Kidney (tissue), 14 donors: ENCODE results near the gene BSN. TPM values are rescaled to one million over a fixed set of nuclear protein-coding genes. Genes with fewer than 3 reads are reported as not detected.

Experiments
- DNase-seq, 5 donors: peaks; one replicate each; pipeline ENCODE4 v3.0.0-alpha.2; 2013 to 2020
- FAIRE-seq: peaks from 2 replicates; lab custom pipeline; 2012; peaks lifted over from hg19 to GRCh38; lab: Jason Lieb, UNC
- H3K27ac ChIP-seq, 2 donors: one replicate each; pipeline ENCODE4 v1.7.0; 2013; ENCODE audit warnings: low read depth in 2 of 2, low read length in 2 of 2, inconsistent platforms in 1 of 2
- H3K27me3 ChIP-seq: one replicate; pipeline ENCODE4 v1.7.1; 2013; ENCODE audit warnings: low read length, inconsistent platforms; ENCODE audit not compliant: control insufficient read depth, insufficient read depth
- H3K36me3 ChIP-seq, 3 donors: one replicate each; pipeline versions ENCODE4 v1.7.0 to v1.7.1; 2013; ENCODE audit warnings: low read length in 3 of 3, control low read depth in 1 of 3, inconsistent platforms in 1 of 3; ENCODE audit not compliant: insufficient read depth in 3 of 3, control insufficient read depth in 2 of 3
- H3K4me1 ChIP-seq, 3 donors: one replicate each; pipeline versions ENCODE4 v1.7.0 to v1.7.1; 2013; ENCODE audit warnings: low read length in 3 of 3, inconsistent platforms in 1 of 3, low read depth in 1 of 3; ENCODE audit not compliant: control insufficient read depth in 2 of 3, insufficient read depth in 2 of 3
- H3K4me3 ChIP-seq, 3 donors: one replicate each; pipeline versions ENCODE4 v1.7.0 to v1.8.1; 2013; ENCODE audit warnings: low read length in 3 of 3, control low read depth in 1 of 3, inconsistent platforms in 1 of 3
- H3K9ac ChIP-seq, 3 donors: one replicate each; pipeline versions ENCODE4 v1.7.0 to v1.7.1; 2013; ENCODE audit warnings: low read length in 3 of 3, control low read depth in 1 of 3, inconsistent platforms in 1 of 3
- H3K9me3 ChIP-seq, 3 donors: one replicate each; pipeline versions ENCODE4 v1.7.0 to v1.7.1; 2013; ENCODE audit warnings: low read length in 3 of 3, control low read depth in 1 of 3, inconsistent platforms in 1 of 3; ENCODE audit not compliant: control insufficient read depth in 2 of 3, insufficient read depth in 1 of 3
- CTCF ChIP-seq: IDR thresholded peaks from 3 replicates; pipeline ENCODE4 v1.5.1; 2012; ENCODE audit warnings: mild to moderate bottlenecking, moderate library complexity, borderline replicate concordance; ENCODE audit not compliant: insufficient read depth; ENCODE audit errors: extremely low read depth
- intact Hi-C: fragments of 100-400 bp; cut with DNase I; formaldehyde crosslinking; loops from one replicate; pipeline ENCODE4 v1.11.1; 2022
- polyA plus RNA-seq: library from polyadenylated mRNA; stranded (reverse); fragments of 350-450 nt; fragmentation: Illumina TruSeq; extraction: RNeasy Lipid Tissue Mini Kit (QIAGEN cat#74804); gene quantifications from one replicate; pipeline ENCODE4 v1.2.3, GENCODE V29; 2014; ENCODE audit warnings: low read depth, low replicate concordance; ENCODE audit not compliant: insufficient read depth
- total RNA-seq: library from RNA; stranded (reverse); fragmentation: NEBNext Ultra II Directional; extraction: Animal tissue kit (Norgen Biotek cat#: 25700); gene quantifications from one replicate; pipeline ENCODE4 v1.2.1, GENCODE V29; 2021
- donor health status: control.
- donor health status: control.
- donor health status: control.
- donor health status: control.
- donor health status: control.
- donor health status: DM: yes; HTN: yes; CAD: no.
- donor health status: Normal renal cell carcinoma (clear cell type).

The BSN gene
- total and polyA plus RNA-seq, 2 donors from 2014 or later, result 0.11 to 1.3 TPM

GRCh38 chr3:49619649-49620048 is 65.4 kb downstream of the BSN start:
- DNase-seq, result no peak
- intact Hi-C loops, result no loop called here
- H3K27me3 ChIP-seq, result no peaks in the 10 kb centered on the region

GRCh38 chr3:49620728-49621127 is 66.5 kb downstream of the BSN start:
- no peaks in the 10 kb centered on the region for H3K27me3 ChIP-seq
- no peak overlapping the region for H3K4me3 ChIP-seq
- H3K27ac ChIP-seq, result no peak overlapping the region
- no peak for TF ChIP-seq CTCF
- FAIRE-seq (no peak), DNase-seq (no peak)
- H3K9me3 ChIP-seq, result no peaks in the 10 kb centered on the region
- no peak overlapping the region for H3K9ac ChIP-seq
- no peaks in the 10 kb centered on the region for H3K36me3 ChIP-seq
- intact Hi-C loops, result no loop called here
- peaks cover 0 to 3% (median 0%) of the 10 kb centered on the region in 3 donors for H3K4me1 ChIP-seq

More at GRCh38 chr3:49619649-49620048, 65.4 kb downstream of the BSN start:
- TF ChIP-seq CTCF, result no peak
- H3K4me3 ChIP-seq, result no peak overlapping the region
- FAIRE-seq, result no peak
- H3K36me3 ChIP-seq, result no peaks in the 10 kb centered on the region
- H3K4me1 ChIP-seq, result peaks cover 0 to 3% (median 0%) of the 10 kb centered on the region in 3 donors
- H3K27ac ChIP-seq, result no peak overlapping the region
- no peaks in the 10 kb centered on the region for H3K9me3 ChIP-seq
- H3K9ac ChIP-seq, result no peak overlapping the region

DNA sequence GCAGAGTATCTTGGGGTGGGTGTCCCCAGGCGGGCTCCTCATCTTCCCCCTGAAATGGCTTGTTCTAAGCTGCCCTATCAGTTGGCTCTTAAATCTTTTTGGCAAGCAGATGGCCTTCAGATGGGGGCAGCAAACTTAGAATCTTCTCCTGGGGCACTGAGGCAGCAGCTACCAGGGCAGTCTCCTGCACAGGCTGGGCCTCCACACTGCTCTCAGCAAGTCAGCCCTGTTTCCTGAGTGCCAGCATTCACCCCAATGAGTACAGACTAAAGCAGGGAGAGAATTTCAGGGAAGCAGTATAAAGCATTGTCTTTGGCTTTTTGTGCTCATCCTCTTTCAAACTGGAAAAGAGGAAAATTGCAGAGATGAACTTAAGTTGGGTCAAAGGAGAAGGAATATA is 68.8 kb downstream of the BSN start:
- Histone ChIP-seq H3K27ac (no peak overlapping the region), H3K9ac (no peak overlapping the region), H3K36me3 (no peaks in the 10 kb centered on the region), H3K9me3 (no peaks in the 10 kb centered on the region), H3K4me1 (no peaks in the 10 kb centered on the region), H3K27me3 (no peaks in the 10 kb centered on the region), H3K4me3 (no peak overlapping the region)
- intact Hi-C loops, result no loop called here
- FAIRE-seq (no peak), DNase-seq (no peak)
- TF ChIP-seq CTCF, result no peak

- no peak for DNase-seq
- Histone ChIP-seq H3K4me1 (no peaks in the 10 kb centered on the region), H3K36me3 (no peaks in the 10 kb centered on the region), H3K4me3 (no peak overlapping the region), H3K9me3 (no peaks in the 10 kb centered on the region), H3K9ac (no peak overlapping the region), H3K27me3 (no peaks in the 10 kb centered on the region), H3K27ac (no peak overlapping the region)
- no peak for FAIRE-seq
- no peak for TF ChIP-seq CTCF
- intact Hi-C loops, result no loop called here
Observed at GRCh38 chr3:49625071-49625470, 70.8 kb downstream of the BSN start.
